Mucosa of gallbladder (tissue), 1 donor: ENCODE results near the gene WDFY4. TPM values are rescaled to one million over a fixed set of nuclear protein-coding genes. Genes with fewer than 3 reads are reported as not detected.
"Not testable (repeated sequence)": the region's sequence is repeated elsewhere in the genome, so short reads cannot be mapped to it uniquely, and the experiment has no call there.

ENCODE experiments used
- DNase-seq: peaks from one replicate; pipeline ENCODE4 v3.0.0-alpha.2; 2020; ENCODE audit warnings: low spot score
- total RNA-seq: library from RNA; stranded (reverse); gene quantifications from one replicate; pipeline ENCODE4 v1.2.1, GENCODE V29; 2021
- donor health status: DM: no; HTN: no; CAD: no.

WDFY4 gene
- 8.7 TPM for total RNA-seq

DNA sequence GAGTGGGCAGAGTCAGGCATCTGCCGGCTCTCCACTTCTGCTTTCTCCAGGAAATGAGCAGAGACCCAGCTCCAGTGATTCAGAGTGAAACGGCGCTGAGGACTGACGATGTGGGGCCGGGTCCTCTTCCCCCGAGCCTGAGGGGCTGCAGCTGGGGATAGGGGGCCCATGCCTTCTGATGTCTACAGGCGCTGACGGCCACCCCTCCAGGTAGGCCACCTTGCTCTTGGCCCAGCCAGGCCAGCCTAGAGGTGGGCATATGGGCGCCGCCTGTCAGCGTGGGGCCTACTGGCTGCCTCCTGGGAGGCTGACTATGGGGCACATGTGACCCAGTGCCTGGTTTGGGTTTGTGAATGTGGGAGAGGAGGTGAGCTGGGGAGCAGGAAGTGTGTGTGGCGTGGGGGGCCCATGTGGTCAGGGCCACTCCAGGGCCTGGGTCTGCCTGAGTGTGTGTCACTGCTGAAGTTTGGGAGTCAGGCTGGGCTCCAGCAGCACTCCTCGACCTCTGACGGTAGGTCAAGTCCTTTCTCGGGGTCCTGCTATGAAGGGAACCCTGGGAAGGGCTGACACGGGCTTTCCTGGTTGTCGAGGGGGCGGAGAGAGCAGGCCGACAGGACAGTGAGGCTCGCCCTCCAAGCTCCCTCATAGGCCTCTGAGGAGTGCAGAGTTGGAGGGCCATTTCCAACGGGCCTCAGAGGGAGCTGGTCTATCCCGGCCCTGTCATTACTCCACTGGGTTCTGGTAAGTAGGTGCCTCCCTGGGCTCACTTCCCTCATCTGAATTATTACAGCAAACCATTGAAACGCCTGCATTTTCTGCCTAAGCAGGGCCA, at the start of gene WDFY4:
Gene WDFY4, plus strand, starts transcription at position 82 of the 832 bp plus-strand sequence. CDS start 24,860 bp downstream, outside the sequence.
- no peak for DNase-seq

DNA sequence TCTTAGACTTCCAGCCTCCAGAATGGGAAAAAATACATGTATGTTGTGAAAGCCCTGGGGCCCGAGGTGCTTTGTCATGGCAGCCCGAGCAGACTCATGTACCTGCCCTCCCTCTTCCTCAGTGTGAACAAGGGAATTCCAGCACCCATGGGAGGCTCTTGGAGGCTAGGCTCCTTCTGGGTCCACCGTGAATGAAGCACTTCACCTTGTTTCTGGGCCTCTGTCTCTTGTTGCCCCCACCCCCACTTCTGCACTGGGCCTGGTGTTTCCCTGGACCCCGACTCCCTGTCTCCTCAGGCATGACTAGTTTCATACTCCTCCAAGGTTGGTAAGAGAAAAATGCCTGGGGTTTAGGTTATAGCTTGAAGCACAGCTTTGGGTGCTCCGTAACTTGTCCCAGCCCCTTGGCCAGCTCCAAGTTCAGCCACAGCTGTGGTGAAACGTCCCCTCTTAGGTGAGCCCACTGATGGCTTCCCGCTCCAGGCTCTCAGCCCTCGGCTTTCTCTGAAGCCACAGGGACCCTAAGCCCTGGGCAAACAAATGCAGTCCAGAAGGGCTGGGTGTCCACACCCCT, 49.6 kb upstream of the WDFY4 start:
- no peak for DNase-seq

GRCh38 chr10:48636231-48636630, 48.4 kb upstream of the WDFY4 start:
- no peak for DNase-seq

DNA sequence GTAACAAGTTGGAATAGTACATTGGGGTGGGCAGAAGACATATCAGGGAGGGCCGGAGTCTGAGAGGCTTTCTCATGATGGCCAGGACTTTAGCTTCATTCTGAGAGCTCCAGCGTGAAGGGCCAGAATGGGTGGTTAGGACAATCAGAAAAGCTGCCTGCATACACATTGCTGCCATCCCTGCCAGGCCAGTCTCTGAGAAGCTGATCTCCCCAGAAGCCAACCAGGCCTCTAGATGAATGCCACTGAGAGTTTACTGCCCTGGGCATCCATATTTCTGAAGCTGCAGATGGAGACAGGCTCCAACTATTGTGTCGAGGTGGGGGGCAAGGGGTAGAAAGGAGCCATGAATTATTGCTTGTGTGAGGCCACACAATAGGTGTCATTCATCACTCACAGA, 47.8 kb upstream of the WDFY4 start:
- no peak for DNase-seq

DNA sequence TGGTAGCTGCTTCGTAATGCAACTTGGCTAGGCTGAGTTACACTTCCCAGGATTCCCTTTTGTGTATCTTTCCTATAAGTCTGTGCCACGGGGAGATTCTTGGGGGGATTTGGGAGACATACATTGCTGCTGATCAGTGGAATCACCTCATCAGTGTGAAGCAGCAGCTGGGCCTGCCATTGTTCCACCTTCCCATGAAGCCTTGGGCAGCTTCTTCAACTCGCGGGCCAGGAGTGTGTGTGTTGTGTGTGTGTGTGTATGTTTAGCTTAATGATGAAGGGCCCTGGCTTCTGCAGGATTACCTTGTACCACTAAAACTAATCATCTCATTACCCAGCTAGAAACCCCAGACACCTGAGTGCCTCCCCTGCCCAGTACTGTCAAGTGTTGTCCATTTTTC, 46.5 kb upstream of the WDFY4 start:
- no peak for DNase-seq

GRCh38 chr10:48638739-48639527, 45.7 kb upstream of the WDFY4 start:
- no peak for DNase-seq

- DNase-seq = no peak
Measured at GRCh38 chr10:48639632-48640031, 45.0 kb upstream of the WDFY4 start.

DNA sequence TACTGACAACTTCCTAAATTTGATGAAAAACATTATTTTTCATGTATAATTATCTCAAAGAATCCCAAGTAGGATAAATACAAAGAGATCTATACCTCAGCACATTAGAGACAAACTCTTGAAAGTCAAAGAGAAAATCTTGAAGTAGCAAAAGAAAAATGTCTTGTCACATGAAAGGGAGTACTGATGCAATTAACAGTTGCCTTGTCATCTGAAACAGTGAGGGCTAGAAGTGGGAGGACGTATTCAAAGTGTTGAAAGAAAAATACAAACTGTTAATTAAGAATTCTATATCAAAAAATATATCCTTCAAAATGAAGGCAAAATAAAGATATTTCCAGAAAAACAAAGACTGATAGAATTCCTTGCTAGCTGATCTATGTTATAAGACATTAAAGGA, 44.3 kb upstream of the WDFY4 start:
- DNase-seq = no peak

DNA sequence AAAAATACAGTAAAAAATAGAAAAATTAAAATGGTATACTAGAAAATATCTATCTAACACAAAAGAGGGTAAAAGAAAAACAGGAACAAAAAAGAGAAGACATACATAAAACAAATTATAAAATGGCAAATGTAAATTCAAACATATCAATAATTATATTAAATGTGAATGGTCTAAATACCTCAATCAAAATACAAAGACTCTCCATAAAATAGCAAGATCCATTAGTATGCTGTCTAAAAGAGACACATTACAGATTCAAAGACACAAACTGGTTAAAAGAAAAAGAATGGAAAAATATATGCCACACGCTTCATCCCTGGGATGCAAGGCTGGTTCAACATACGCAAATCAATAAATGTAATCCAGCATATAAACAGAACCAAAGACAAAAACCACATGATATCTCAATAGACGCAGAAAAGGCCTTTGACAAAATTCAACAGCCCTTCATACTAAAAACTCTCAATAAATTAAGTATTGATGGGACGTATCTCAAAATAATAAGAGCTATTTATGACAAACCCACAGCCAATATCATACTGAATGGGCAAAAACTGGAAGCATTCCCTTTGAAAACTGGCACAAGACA, 43.5 kb upstream of the WDFY4 start:
- DNase-seq = not testable (repeated sequence)

GRCh38 chr10:48645600-48645999, 39.1 kb upstream of the WDFY4 start:
- no peak for DNase-seq

DNA sequence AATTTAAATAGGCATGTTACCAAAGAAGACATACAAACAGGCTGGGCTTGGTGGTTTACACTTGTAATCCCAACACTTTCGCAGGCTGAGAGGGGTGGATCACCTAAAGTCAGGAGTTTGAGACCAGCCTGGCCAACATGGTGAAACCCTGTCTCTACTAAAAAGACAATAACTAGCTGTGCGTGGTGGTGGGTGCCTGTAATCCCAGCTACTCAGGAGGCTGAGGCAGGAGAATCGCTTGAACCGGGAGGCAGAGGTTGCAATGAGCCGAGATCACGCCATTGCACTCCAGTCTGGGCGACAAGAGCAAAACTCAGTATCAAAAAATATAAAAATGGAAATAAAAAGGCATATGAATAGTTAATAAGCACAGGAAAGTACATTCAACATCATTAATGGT, 37.6 kb upstream of the WDFY4 start:
- DNase-seq = not testable (repeated sequence)

DNA sequence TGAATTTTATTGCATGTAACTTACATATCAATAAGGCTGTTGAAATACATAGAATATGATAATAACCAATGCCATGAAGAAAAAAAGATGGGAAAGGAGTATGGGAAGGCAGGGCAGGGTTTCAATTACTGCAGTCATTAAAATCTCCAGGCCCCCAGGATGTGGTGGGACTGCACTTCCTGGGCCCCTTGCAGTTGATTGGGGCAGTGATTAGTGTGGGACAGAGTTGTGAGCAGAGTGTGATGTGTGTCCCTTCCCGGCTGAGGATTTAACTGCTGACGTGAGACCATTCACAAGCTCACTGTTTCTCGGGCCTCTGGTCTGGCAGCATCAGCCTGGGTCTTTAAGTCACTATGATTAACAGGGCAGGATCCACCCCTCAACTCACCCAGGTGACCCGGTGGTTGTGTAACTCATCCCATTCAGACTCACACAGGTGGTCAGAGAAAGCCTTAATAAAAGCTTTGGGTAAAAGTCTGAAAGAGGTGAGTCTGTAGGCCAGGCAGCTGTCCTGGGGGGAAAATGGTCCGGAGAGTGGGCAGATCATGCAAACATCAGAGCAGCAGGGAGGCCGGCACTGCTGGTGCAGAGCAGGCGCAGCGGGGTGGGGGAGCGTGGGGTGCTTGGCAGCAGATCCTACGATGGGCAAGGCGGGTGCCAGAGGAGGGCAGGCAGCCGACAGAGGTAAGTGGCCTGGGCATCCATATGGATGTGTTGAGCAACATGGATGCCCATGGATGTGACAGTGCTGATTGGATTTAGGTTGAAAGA, 36.3 kb upstream of the WDFY4 start:
- DNase-seq = no peak

DNA sequence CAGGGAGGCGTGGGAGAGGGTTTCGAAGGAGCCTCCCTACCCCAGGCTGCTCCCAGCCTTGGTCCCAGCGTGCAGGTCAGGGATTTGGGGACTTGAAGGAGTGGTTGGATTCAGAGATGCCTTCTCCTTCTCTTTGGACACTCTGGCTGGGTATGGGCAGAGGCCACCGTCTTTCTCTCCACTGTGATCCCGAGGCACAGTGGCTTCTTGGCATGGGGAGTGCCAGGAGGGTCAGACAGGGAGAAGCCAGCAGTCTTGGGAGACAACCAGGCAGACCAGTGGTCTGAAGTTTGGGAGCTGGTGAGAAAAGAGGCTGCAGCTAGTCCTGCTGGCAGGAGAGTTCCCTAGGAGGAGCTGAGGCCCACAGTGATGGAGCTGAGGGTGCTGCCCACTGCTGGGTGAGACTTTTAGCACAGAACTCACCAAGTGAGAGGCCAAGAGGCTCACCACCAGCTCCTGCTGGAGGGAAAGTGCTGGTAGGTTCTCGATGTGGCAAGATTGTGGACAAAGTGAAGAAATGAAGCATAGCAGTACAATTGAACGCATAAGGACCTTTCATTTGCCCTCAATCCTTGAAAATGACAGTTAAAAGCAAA, 35.2 kb upstream of the WDFY4 start:
- no peak for DNase-seq

- no peak for DNase-seq
Measured at GRCh38 chr10:48651293-48651692, 33.4 kb upstream of the WDFY4 start.

- no peak for DNase-seq
Measured at GRCh38 chr10:48651839-48652238, 32.8 kb upstream of the WDFY4 start.

- DNase-seq = no peak
Measured at GRCh38 chr10:48652344-48652743, 32.3 kb upstream of the WDFY4 start.

- no peak for DNase-seq
Measured at GRCh38 chr10:48653347-48653746, 31.3 kb upstream of the WDFY4 start.

DNA sequence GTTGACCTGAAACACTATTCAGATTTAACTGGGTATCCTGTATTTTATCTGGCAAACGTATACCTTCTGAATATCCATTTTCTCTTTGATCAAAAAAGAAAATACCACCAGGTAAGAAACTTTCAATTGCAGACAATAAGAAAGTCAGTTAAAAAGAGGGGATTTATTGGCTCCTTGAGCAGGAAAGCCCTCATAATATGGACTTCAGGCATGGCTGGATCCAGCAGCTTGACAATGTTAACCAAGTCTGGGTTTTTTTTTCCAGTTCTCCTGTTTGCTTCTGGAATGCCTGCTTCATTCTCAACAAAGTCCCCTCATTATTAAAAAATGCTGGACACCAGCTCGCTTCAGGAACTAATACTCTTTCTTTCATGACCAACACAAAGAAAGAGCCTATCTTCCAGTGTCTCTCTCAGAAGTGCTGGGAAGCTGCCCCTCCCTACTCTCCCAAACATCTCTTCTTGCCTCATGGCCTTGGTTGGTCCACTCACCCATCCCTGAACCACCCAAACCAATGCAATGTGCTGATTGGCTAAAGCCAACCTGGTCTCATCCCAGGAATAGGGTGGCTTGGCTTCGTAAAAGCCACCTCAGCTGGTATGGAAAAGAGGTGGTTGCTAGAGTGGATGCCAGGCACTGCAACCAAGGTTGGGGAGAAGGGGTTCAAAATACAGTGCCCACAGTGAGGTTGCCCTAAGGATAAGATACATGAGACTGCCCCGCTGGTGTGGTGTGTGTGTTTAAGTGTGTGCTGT, 30.6 kb upstream of the WDFY4 start:
- no peak for DNase-seq

DNA sequence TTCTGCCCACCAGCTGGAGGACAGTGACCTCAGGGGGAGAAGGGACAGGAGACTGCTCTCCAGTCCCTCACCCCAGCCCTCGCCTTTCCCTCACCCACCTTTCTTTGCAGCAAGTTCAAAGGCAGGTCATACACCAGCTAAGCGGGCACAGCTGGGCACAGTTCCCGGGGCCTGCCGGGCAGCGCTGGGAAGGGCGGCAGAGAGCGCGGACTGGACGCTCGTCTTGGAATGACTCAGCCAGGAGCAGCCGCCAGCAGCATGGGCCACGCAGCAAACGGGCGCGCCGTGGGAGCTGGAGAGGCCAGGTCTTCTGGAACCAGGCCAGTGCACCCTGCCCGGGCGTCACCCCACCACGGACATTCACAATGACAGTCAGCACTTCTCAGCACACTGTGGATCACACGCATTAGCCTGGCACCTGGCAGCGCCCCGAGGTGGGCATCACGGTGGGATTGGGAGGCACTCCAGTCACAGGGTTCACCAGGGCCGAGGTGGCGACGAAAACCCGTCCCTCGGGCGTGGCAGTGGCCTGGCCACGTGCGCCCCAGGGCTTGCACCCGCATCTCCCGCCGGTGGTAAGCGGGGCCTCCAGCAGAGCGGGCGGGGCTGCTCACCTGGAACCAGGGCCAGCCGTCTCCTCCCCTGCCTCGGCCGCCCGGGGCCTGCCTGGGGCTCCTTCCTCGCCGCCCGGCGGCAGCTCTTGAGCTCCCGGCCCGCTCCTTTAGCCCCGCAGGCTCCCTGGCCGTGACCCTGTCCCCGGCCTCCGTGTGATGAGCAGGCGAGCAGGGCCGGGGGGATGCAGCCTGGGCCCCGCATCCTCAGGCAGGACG, 29.0 kb upstream of the WDFY4 start:
- DNase-seq = peak; percentile 79
